PC-9 (cell line): ENCODE data around the gene DHX30. TPM values are rescaled to one million over a fixed set of nuclear protein-coding genes. Genes with fewer than 3 reads are reported as not detected.

ENCODE experiments used
- BruUV-seq: library from RNA; stranded (reverse); fragments of 400-500 nt; replicated peaks from 2 replicates; lab custom pipeline; 2021; lab: Mats Ljungman, UMichigan
- CTCF ChIA-PET: fragments of 300-600 bp; sonication (Branson Sonifier 250); formaldehyde crosslinking; loops from one replicate; lab custom pipeline; 2022; ENCODE audit warnings: antibody characterized with exemption; lab: Charles Lee
- POLR2A ChIA-PET: fragments of 300-600 bp; sonication (Branson Sonifier 250); formaldehyde crosslinking; loops from one replicate; lab custom pipeline; 2022; ENCODE audit warnings: antibody characterized with exemption; ENCODE audit not compliant: unreplicated experiment; lab: Charles Lee
- DNase-seq, 2 experiments: peaks; one replicate each; pipeline versions ENCODE4 v3.0.0 to v3.0.0-alpha.2; 2015 to 2022; ENCODE audit warnings: mixed read lengths in 1 of 2
- H2AFZ ChIP-seq: fragments of 200-600 bp; sonication (generic); 2 replicates; pipeline ENCODE4 v1.8.1; 2017; ENCODE audit warnings: antibody characterized with exemption
- H3F3A ChIP-seq: fragments of 200-600 bp; sonication (generic); 2 replicates; pipeline ENCODE4 v1.8.1; 2017; ENCODE audit warnings: antibody characterized with exemption, mild to moderate bottlenecking, low read depth; ENCODE audit not compliant: insufficient read depth
- H3K27ac ChIP-seq: fragments of 200-600 bp; sonication (generic); 2 replicates; pipeline ENCODE4 v1.6.1; 2016; ENCODE audit warnings: mixed run types
- H3K27me3 ChIP-seq: fragments of 200-600 bp; sonication (generic); 2 replicates; pipeline ENCODE4 v1.6.1; 2016; ENCODE audit warnings: low read depth, mixed run types; ENCODE audit not compliant: insufficient read depth
- H3K36me3 ChIP-seq: fragments of 200-600 bp; sonication (generic); 2 replicates; pipeline ENCODE4 v1.6.1; 2016; ENCODE audit warnings: low read depth, mixed run types
- H3K4me1 ChIP-seq: fragments of 200-600 bp; sonication (generic); replicated peaks from 2 replicates; pipeline ENCODE4 v1.6.1; 2016; ENCODE audit warnings: mixed run types; ENCODE audit not compliant: insufficient read depth
- H3K4me2 ChIP-seq: fragments of 200-600 bp; sonication (generic); 2 replicates; pipeline ENCODE4 v1.6.1; 2017; ENCODE audit warnings: mixed run types
- H3K4me3 ChIP-seq: fragments of 200-600 bp; sonication (generic); 2 replicates; pipeline ENCODE4 v1.6.1; 2016; ENCODE audit warnings: mixed run types
- H3K79me2 ChIP-seq: fragments of 200-600 bp; sonication (generic); 2 replicates; pipeline ENCODE4 v1.6.1; 2017; ENCODE audit warnings: low read depth, mixed run types
- H3K9me2 ChIP-seq: fragments of 200-600 bp; sonication (generic); 2 replicates; pipeline ENCODE4 v1.8.1; 2017; ENCODE audit warnings: mild to moderate bottlenecking; ENCODE audit not compliant: insufficient read depth
- H3K9me3 ChIP-seq: fragments of 200-600 bp; sonication (generic); 2 replicates; pipeline ENCODE4 v1.8.1; 2016; ENCODE audit warnings: low read depth; ENCODE audit not compliant: insufficient read depth
- H4K20me1 ChIP-seq: fragments of 200-600 bp; sonication (generic); 2 replicates; pipeline ENCODE4 v1.8.1; 2017; ENCODE audit not compliant: insufficient read depth
- CTCF ChIP-seq: fragments of 200-600 bp; sonication (generic); conservative IDR thresholded peaks from 2 replicates; pipeline ENCODE4 v1.6.1; 2017; ENCODE audit warnings: mixed run types, antibody characterized with exemption, mild to moderate bottlenecking, moderate library complexity
- EZH2 ChIP-seq: fragments of 200-600 bp; sonication (generic); IDR thresholded peaks from 2 replicates; pipeline ENCODE4 v1.8.0; 2017; ENCODE audit warnings: antibody characterized with exemption, low read depth
- intact Hi-C: fragments of 100-400 bp; cut with micrococcal nuclease; formaldehyde crosslinking; loops from one replicate; pipeline ENCODE4 v1.10.0; 2022; ENCODE audit not compliant: unreplicated experiment
- total RNA-seq: library from RNA; stranded (reverse); gene quantifications from 2 replicates; pipeline ENCODE4 v1.2.3, GENCODE V29; 2021

DHX30 gene
- total RNA-seq, 1 experiment from 2014 or later, result 60.2 TPM

- POLR2A ChIA-PET, result interaction anchor here (0.7 kb wide), 1 partner anchor 10 kb away, joined by 4 read pairs; no protein-coding TSS in a partner anchor
Measured at GRCh38 chr3:47792699-47793098, 10.2 kb upstream of the DHX30 start.

GRCh38 chr3:47794544-47794943 is 8.4 kb upstream of the DHX30 start:
- TF ChIP-seq CTCF, result no peak
- no peak for TF ChIP-seq EZH2
- Histone ChIP-seq H2AFZ (no peak overlapping the region), H3K4me3 (no peak overlapping the region), H3F3A (no peaks in the 10 kb centered on the region; the same call in 1 of the 2 replicates), H3K27me3 (no peaks in the 10 kb centered on the region), H4K20me1 (no peaks in the 10 kb centered on the region), H3K27ac (no peak overlapping the region), H3K9me2 (no peaks in the 10 kb centered on the region), H3K79me2 (no peaks in the 10 kb centered on the region), H3K9me3 (no peaks in the 10 kb centered on the region), H3K4me2 (no peak overlapping the region), H3K36me3 (no peaks in the 10 kb centered on the region), H3K4me1 (no peaks in the 10 kb centered on the region)
- ChIA-PET CTCF (interaction anchor here (0.7 kb wide), 1 partner anchor 217 kb away, joined by 6 read pairs; no protein-coding TSS in a partner anchor), POLR2A (no interaction called here)
- intact Hi-C loops, result no loop called here
- no peak for DNase-seq
- no TSS peak for BruUV-seq

More at GRCh38 chr3:47792699-47793098, 10.2 kb upstream of the DHX30 start:
- Histone ChIP-seq H3K4me2 (no peak overlapping the region), H3K9me2 (no peaks in the 10 kb centered on the region), H3K4me1 (no peaks in the 10 kb centered on the region), H3K79me2 (no peaks in the 10 kb centered on the region), H4K20me1 (no peaks in the 10 kb centered on the region), H3K36me3 (no peaks in the 10 kb centered on the region), H3F3A (peaks cover 3% of the 10 kb centered on the region; the same call in 1 of the 2 replicates), H2AFZ (no peak overlapping the region), H3K27me3 (no peaks in the 10 kb centered on the region), H3K4me3 (no peak overlapping the region), H3K9me3 (no peaks in the 10 kb centered on the region), H3K27ac (no peak overlapping the region)
- no peak for TF ChIP-seq EZH2
- TF ChIP-seq CTCF, result no peak
- BruUV-seq, result no TSS peak
- DNase-seq, result no peak
- intact Hi-C loops, result no loop called here
- CTCF ChIA-PET, result no interaction called here

GRCh38 chr3:47799733-47800132 is 3.2 kb upstream of the DHX30 start:
- CTCF ChIA-PET, result no interaction called here
- no TSS peak for BruUV-seq
- DNase-seq, result no peak

More at GRCh38 chr3:47799733-47800132, 3.2 kb upstream of the DHX30 start:
- no peaks in the 10 kb centered on the region for H4K20me1 ChIP-seq
- H3K9me3 ChIP-seq, result no peaks in the 10 kb centered on the region
- H2AFZ ChIP-seq, result no peak overlapping the region
- H3K4me2 ChIP-seq, result no peak overlapping the region
- H3K4me1 ChIP-seq, result peaks cover 21% of the 10 kb centered on the region
- no peak for TF ChIP-seq EZH2
- TF ChIP-seq CTCF, result peak; percentile 46
- intact Hi-C loops, result no loop called here
- H3K9me2 ChIP-seq, result no peaks in the 10 kb centered on the region
- no peak overlapping the region for H3K27ac ChIP-seq
- peaks cover 13% of the 10 kb centered on the region for H3K79me2 ChIP-seq
- H3K27me3 ChIP-seq, result no peaks in the 10 kb centered on the region
- peaks cover 29% of the 10 kb centered on the region for H3F3A ChIP-seq
- no peak overlapping the region for H3K4me3 ChIP-seq
- H3K36me3 ChIP-seq, result no peaks in the 10 kb centered on the region
- POLR2A ChIA-PET, result no interaction called here
